Tibial nerve (tissue), 4 donors: Measurements from ENCODE around the gene COPE. TPM values are rescaled to one million over a fixed set of nuclear protein-coding genes. Genes with fewer than 3 reads are reported as not detected.

Source experiments
- DNase-seq, 2 donors: peaks; one replicate each; pipeline ENCODE4 v3.0.0-alpha.2; 2019; ENCODE audit warnings: low spot score in 2 of 2
- H3K27ac ChIP-seq, 4 donors: fragments of 200-600 bp; sonication (generic) in 3 of 4; one replicate each; pipeline ENCODE4 v1.5.1; 2017 to 2019; ENCODE audit warnings: mild to moderate bottlenecking in 1 of 4
- H3K27me3 ChIP-seq, 2 donors: fragments of 200-600 bp; sonication (generic) in 1 of 2; one replicate each; pipeline versions ENCODE4 v1.5.1 to v1.6.0; 2017 to 2019
- H3K36me3 ChIP-seq, 3 donors: fragments of 200-600 bp; sonication (generic); one replicate each; pipeline ENCODE4 v1.5.1; 2018 to 2019
- H3K4me1 ChIP-seq, 4 donors: fragments of 200-600 bp; sonication (generic) in 3 of 4; one replicate each; pipeline ENCODE4 v1.5.1; 2017 to 2019
- H3K4me3 ChIP-seq, 4 donors: fragments of 200-600 bp; sonication (generic) in 3 of 4; one replicate each; pipeline ENCODE4 v1.5.1; 2017 to 2019; ENCODE audit warnings: mild to moderate bottlenecking in 1 of 4, moderate library complexity in 1 of 4
- H3K9me3 ChIP-seq, 4 donors: fragments of 200-600 bp; sonication (generic) in 3 of 4; one replicate each; pipeline ENCODE4 v1.5.1; 2017 to 2019
- CTCF ChIP-seq, 5 experiments: fragments of 200-600 bp in 3 of 5; fragments of 450-650 bp in 2 of 5; sonication (generic) in 3 of 5; IDR thresholded peaks; one replicate each; pipeline ENCODE4 v1.5.1; 2016 to 2019; ENCODE audit warnings: antibody characterized with exemption in 5 of 5, mild to moderate bottlenecking in 3 of 5, moderate library complexity in 2 of 5
- EP300 ChIP-seq, 2 donors: sonication (generic); formaldehyde crosslinking; IDR thresholded peaks; one replicate each; pipeline ENCODE4 v1.6.1; 2017; ENCODE audit warnings: antibody characterized with exemption in 2 of 2, mild to moderate bottlenecking in 1 of 2
- POLR2A ChIP-seq, 2 donors: fragments of 450-650 bp; IDR thresholded peaks; one replicate each; pipeline ENCODE4 v1.6.1; 2017; ENCODE audit warnings: antibody characterized with exemption in 2 of 2, mild to moderate bottlenecking in 2 of 2, moderate library complexity in 2 of 2
- WGBS, 2 donors: methylation state at CpG; one replicate each; pipeline ENCODE4 v1.1.5; 2018; 5-methylcytosine and 5-hydroxymethylcytosine counted together
- total RNA-seq, 4 donors: library from RNA; depleted of rRNA; stranded (reverse); fragments of >200 nt; gene quantifications; one replicate each; pipeline ENCODE4 v1.1.0, GENCODE V29; 2016

Gene COPE
- total RNA-seq, 4 donors from 2014 or later, result 151 to 266 (median 183) TPM

- H3K9me3 ChIP-seq, result no peaks in the 10 kb centered on the region
- H3K4me1 ChIP-seq, result peaks cover 0 to 22% (median 10%) of the 10 kb centered on the region in 4 donors
- peak; percentile 36 to 51 for DNase-seq
- H3K27ac ChIP-seq, result peak overlapping the region in 1 of 4 donors; percentile 8
- H3K4me3 ChIP-seq, result no peak overlapping the region
- 41 to 46% methylated on average over 38 of the region's 38 CpGs for WGBS, 2 donors
- no peaks in the 10 kb centered on the region for H3K27me3 ChIP-seq
- H3K36me3 ChIP-seq, result peaks cover 11 to 86% (median 33%) of the 10 kb centered on the region in 3 donors
- TF ChIP-seq EP300 (IDR thresholded peaks at IDR 0.05) (no peak), CTCF (IDR thresholded peaks at IDR 0.05) (peak; percentile 95 to 98 (median 96))
Measured at GRCh38 chr19:18865973-18866799, 53.0 kb downstream of the COPE start.

- no peak for TF ChIP-seq POLR2A (IDR thresholded peaks at IDR 0.05)
- TF ChIP-seq CTCF (IDR thresholded peaks at IDR 0.05), result no peak
- TF ChIP-seq EP300 (IDR thresholded peaks at IDR 0.05), result no peak
- Histone ChIP-seq H3K36me3 (peaks cover 11 to 94% (median 41%) of the 10 kb centered on the region in 3 donors), H3K9me3 (no peaks in the 10 kb centered on the region), H3K4me3 (no peak overlapping the region), H3K4me1 (peaks cover 0 to 20% (median 8%) of the 10 kb centered on the region in 4 donors), H3K27ac (no peak overlapping the region), H3K27me3 (no peaks in the 10 kb centered on the region)
- WGBS, 2 donors, result 89 to 93% methylated on average over 20 to 23 of the region's 27 CpGs
- DNase-seq, result no peak
Measured at GRCh38 chr19:18865106-18865972, 53.8 kb downstream of the COPE start.

- TF ChIP-seq CTCF (IDR thresholded peaks at IDR 0.05), result no peak
- TF ChIP-seq EP300 (IDR thresholded peaks at IDR 0.05), result no peak
- TF ChIP-seq POLR2A (IDR thresholded peaks at IDR 0.05), result no peak
- H3K36me3 ChIP-seq, result peaks cover 11 to 99% (median 50%) of the 10 kb centered on the region in 3 donors
- no peak for DNase-seq
Measured at GRCh38 chr19:18863843-18864362, 55.3 kb downstream of the COPE start.

GRCh38 chr19:18862976-18863842 lies 56.0 kb downstream of the COPE start:
- Histone ChIP-seq H3K36me3 (peaks cover 11 to 100% (median 54%) of the 10 kb centered on the region in 3 donors), H3K4me3 (no peak overlapping the region)
- 86 to 94% methylated on average over 25 to 33 of the region's 33 CpGs for WGBS, 2 donors

More at GRCh38 chr19:18863843-18864362, 55.3 kb downstream of the COPE start:
- Histone ChIP-seq H3K9me3 (no peaks in the 10 kb centered on the region), H3K27me3 (no peaks in the 10 kb centered on the region), H3K27ac (no peak overlapping the region), H3K4me3 (no peak overlapping the region), H3K4me1 (peaks cover 0 to 9% (median 3%) of the 10 kb centered on the region in 4 donors)
- 74 to 79% methylated on average over 12 of the region's 16 CpGs for WGBS, 2 donors

More at GRCh38 chr19:18862976-18863842, 56.0 kb downstream of the COPE start:
- Histone ChIP-seq H3K4me1 (peaks cover 0 to 9% (median 3%) of the 10 kb centered on the region in 4 donors), H3K27me3 (no peaks in the 10 kb centered on the region), H3K27ac (no peak overlapping the region), H3K9me3 (no peaks in the 10 kb centered on the region)
- TF ChIP-seq CTCF (IDR thresholded peaks at IDR 0.05) (no peak), POLR2A (IDR thresholded peaks at IDR 0.05) (no peak), EP300 (IDR thresholded peaks at IDR 0.05) (no peak)
- DNase-seq, result no peak
